HCT116 (cell line): ENCODE measurements around the gene RAPGEF3. TPM values are rescaled to one million over a fixed set of nuclear protein-coding genes. Genes with fewer than 3 reads are reported as not detected.

Experiments used
- ATAC-seq: fragments of 200-7000 bp; cut with Tn5 transposase; 2 replicates; pipeline ENCODE4 v1.9.1; 2020; ENCODE audit warnings: mild to moderate bottlenecking, moderate library complexity
- BruUV-seq: library from RNA; stranded (reverse); fragments of 400-500 nt; replicated peaks from 2 replicates; lab custom pipeline; 2021; lab: Mats Ljungman, UMichigan
- CTCF ChIA-PET: fragments of 300-600 bp; sonication (Branson Sonifier 250); formaldehyde crosslinking; loops from one replicate; lab custom pipeline; 2021; ENCODE audit warnings: antibody characterized with exemption; lab: Charles Lee
- POLR2A ChIA-PET: fragments of 300-600, 350-600 bp; sonication (Branson Sonifier 250); formaldehyde crosslinking; loops from one replicate; lab custom pipeline; 2021; ENCODE audit warnings: antibody characterized with exemption; lab: Charles Lee
- RAD21 ChIA-PET, 2 experiments: fragments of 300-600 bp; sonication (Branson Sonifier 250); formaldehyde crosslinking; loops; one replicate each; lab custom pipeline; 2023; ENCODE audit warnings: low total read pairs in 2 of 2; ENCODE audit not compliant: uncharacterized antibody in 2 of 2, unreplicated experiment in 2 of 2, low non-redundant PET in 1 of 2; lab: Charles Lee
- DNase-seq: peaks from one replicate; pipeline ENCODE4 v3.0.0-alpha.2; 2010; ENCODE audit warnings: low read depth, low spot score
- H2AFZ ChIP-seq: fragments of 200-600 bp; shearing (Covaris generic), sonication (generic); 2 replicates; pipeline ENCODE4 v1.6.1; 2017; ENCODE audit warnings: low read depth, mixed run types, mixed read lengths, antibody characterized with exemption, low read length; ENCODE audit not compliant: poor library complexity, severe bottlenecking
- H3K27ac ChIP-seq: 2 replicates; pipeline ENCODE4 v1.5.1; 2012; ENCODE audit warnings: low read depth, low read length
- H3K27me3 ChIP-seq: fragments of 200-600 bp; sonication (generic); 2 replicates; pipeline ENCODE4 v1.6.1; 2016; ENCODE audit warnings: mixed run types, low read length, mixed read lengths; ENCODE audit not compliant: insufficient read depth
- H3K36me3 ChIP-seq, 2 experiments: fragments of 200-500 bp in 1 of 2; fragments of 200-600 bp in 1 of 2; sonication (Bioruptor generic) in 1 of 2; sonication (generic) in 1 of 2; 2 replicates each; pipeline versions ENCODE4 v1.5.1 to v1.6.1; 2014 to 2016; ENCODE audit warnings: low read length in 2 of 2, inconsistent platforms in 1 of 2, mixed read lengths in 1 of 2, mixed run types in 1 of 2; ENCODE audit not compliant: insufficient read depth in 2 of 2, control insufficient read depth in 1 of 2
- H3K4me1 ChIP-seq, 2 experiments: fragments of 200-600 bp in 1 of 2; sonication (generic) in 1 of 2; 2 replicates each; pipeline versions ENCODE4 v1.5.1 to v1.6.1; 2012 to 2017; ENCODE audit warnings: low read length in 2 of 2, inconsistent platforms in 1 of 2, mild to moderate bottlenecking in 1 of 2, mixed read lengths in 1 of 2, mixed run types in 1 of 2, moderate library complexity in 1 of 2; ENCODE audit not compliant: insufficient read depth in 2 of 2, control insufficient read depth in 1 of 2
- H3K4me2 ChIP-seq: fragments of 200-600 bp; sonication (generic); 2 replicates; pipeline ENCODE4 v1.6.1; 2017; ENCODE audit warnings: mixed run types, low read length, mixed read lengths
- H3K4me3 ChIP-seq, 2 experiments: fragments of 200-600 bp in 1 of 2; sonication (generic) in 1 of 2; replicated peaks in 1 of 2; 2 replicates each; pipeline ENCODE4 v1.5.1; 2011 to 2016; ENCODE audit warnings: low read length in 2 of 2, control low read depth in 1 of 2, low read depth in 1 of 2, mild to moderate bottlenecking in 1 of 2, mixed read lengths in 1 of 2, mixed run types in 1 of 2
- H3K79me2 ChIP-seq: fragments of 200-600 bp; sonication (generic); 2 replicates; pipeline ENCODE4 v1.6.1; 2017; ENCODE audit warnings: mild to moderate bottlenecking, mixed run types, low read length, moderate library complexity, mixed read lengths; ENCODE audit not compliant: insufficient read depth
- H3K9ac ChIP-seq: fragments of 200-600 bp; sonication (generic); 2 replicates; pipeline ENCODE4 v1.6.1; 2016; ENCODE audit warnings: low read length, mixed read lengths
- H3K9me2 ChIP-seq: fragments of 200-600 bp; sonication (generic), shearing (Covaris generic); 2 replicates; pipeline ENCODE4 v1.6.1; 2017; ENCODE audit warnings: mixed run types, mild to moderate bottlenecking, moderate library complexity; ENCODE audit not compliant: insufficient read depth
- H3K9me3 ChIP-seq, 2 experiments: fragments of 200-500 bp in 1 of 2; fragments of 200-600 bp in 1 of 2; sonication (Bioruptor generic) in 1 of 2; sonication (generic) in 1 of 2; 2 replicates each; pipeline ENCODE4 v1.6.1; 2014 to 2017; ENCODE audit warnings: low read length in 2 of 2, mixed read lengths in 2 of 2, inconsistent platforms in 1 of 2, low read depth in 1 of 2, mild to moderate bottlenecking in 1 of 2, mixed run types in 1 of 2, moderate library complexity in 1 of 2; ENCODE audit not compliant: control insufficient read depth in 1 of 2, insufficient read depth in 1 of 2
- H4K20me1 ChIP-seq: fragments of 200-600 bp; sonication (generic), shearing (Covaris generic); 2 replicates; pipeline ENCODE4 v1.6.1; 2017; ENCODE audit warnings: mixed run types, mild to moderate bottlenecking, moderate library complexity; ENCODE audit not compliant: insufficient read depth
- EZH2 ChIP-seq: fragments of 200-600 bp; sonication (generic); IDR thresholded peaks from 2 replicates; pipeline ENCODE4 v1.6.1; 2017; ENCODE audit warnings: antibody characterized with exemption, mixed run types
- FOSL1 ChIP-seq: IDR thresholded peaks from 2 replicates; pipeline ENCODE4 v1.6.1; 2012; ENCODE audit warnings: low read depth
- POLR2AphosphoS5 ChIP-seq: IDR thresholded peaks from 2 replicates; pipeline ENCODE4 v1.6.1; 2011; ENCODE audit warnings: mild to moderate bottlenecking, low read depth, low read length, moderate library complexity
- RAD21 ChIP-seq: IDR thresholded peaks from 2 replicates; pipeline ENCODE4 v1.6.1; 2012; ENCODE audit warnings: low read depth, mild to moderate bottlenecking
- ZNF274 ChIP-seq: fragments of 200-500 bp; sonication (Bioruptor generic); IDR thresholded peaks from 2 replicates; pipeline ENCODE4 v1.6.1; 2014; ENCODE audit warnings: mild to moderate bottlenecking, low read depth, low read length, inconsistent platforms
- intact Hi-C: fragments of 100-400 bp; cut with micrococcal nuclease; formaldehyde crosslinking; loops from 2 replicates; pipeline ENCODE4 v1.10.0; 2022
- total RNA-seq: library from RNA; stranded (reverse); gene quantifications from one replicate; pipeline ENCODE4 v1.2.1, GENCODE V29; 2021; ENCODE audit not compliant: unreplicated experiment
- TF ChIP-seq, protein P1 (sequence below), 3 experiments: fragments of 200-600 bp in 1 of 3; sonication (generic) in 1 of 3; IDR thresholded peaks in 2 of 3; conservative IDR thresholded peaks in 1 of 3; 2 replicates each; pipeline ENCODE4 v1.5.1; 2012 to 2017; ENCODE audit warnings: low read depth in 2 of 3, low read length in 2 of 3, antibody characterized with exemption in 1 of 3, borderline replicate concordance in 1 of 3, control low read depth in 1 of 3, mild to moderate bottlenecking in 1 of 3, mixed read lengths in 1 of 3, mixed run types in 1 of 3, moderate library complexity in 1 of 3; ENCODE audit not compliant: insufficient read depth in 1 of 3

RAPGEF3 gene
- total RNA-seq, 1 experiment from 2014 or later: 1.8 TPM

DNA sequence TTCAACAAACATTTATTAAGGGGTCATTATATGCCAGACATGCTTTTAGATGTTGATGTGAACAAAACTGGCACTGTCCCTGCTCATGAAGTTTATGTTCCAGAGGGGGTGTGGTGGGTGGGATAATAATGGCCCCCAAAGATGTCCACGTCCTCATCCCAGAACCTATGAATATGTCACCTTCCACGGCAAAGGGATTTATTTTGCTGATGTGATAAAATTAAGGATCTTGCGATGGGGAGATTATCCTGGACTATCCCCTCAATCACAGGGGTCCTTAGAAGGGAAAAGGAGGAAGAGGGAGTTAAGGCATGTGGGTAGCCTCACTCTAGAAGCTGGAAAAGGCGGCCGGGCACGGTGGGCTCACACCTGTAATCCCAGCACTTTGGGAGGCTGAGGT lies 12.6 kb upstream of the RAPGEF3 start:
- no peaks in the 10 kb centered on the region for H3K36me3 ChIP-seq
- H2AFZ ChIP-seq: no peak overlapping the region
- peaks cover 24% of the 10 kb centered on the region for H3K79me2 ChIP-seq
- no peak overlapping the region for H3K9ac ChIP-seq
- ChIA-PET RAD21 (no interaction called here), CTCF (interaction anchor here (2.0 to 2.5 kb wide), 2 partner anchors 27 to 29 kb away, joined by 6 to 15 read pairs; no protein-coding TSS in a partner anchor), POLR2A (no interaction called here)
- H3K9me2 ChIP-seq: no peaks in the 10 kb centered on the region
- no TSS peak for BruUV-seq
- no peaks in the 10 kb centered on the region for H4K20me1 ChIP-seq
- no peak overlapping the region for H3K27ac ChIP-seq
- H3K4me1 ChIP-seq: peaks cover 27 to 54% of the 10 kb centered on the region in 2 experiments
- ATAC-seq (no peak), DNase-seq (no peak)
- no peaks in the 10 kb centered on the region for H3K9me3 ChIP-seq
- no peaks in the 10 kb centered on the region for H3K27me3 ChIP-seq
- intact Hi-C loops: loop anchor here (10.0 kb wide), 1 partner anchor 737 kb away; no protein-coding TSS in a partner anchor
- TF ChIP-seq RAD21 (no peak), FOSL1 (no peak), POLR2AphosphoS5 (no peak), EZH2 (no peak), ZNF274 (no peak)
- TF ChIP-seq, protein P1, sequence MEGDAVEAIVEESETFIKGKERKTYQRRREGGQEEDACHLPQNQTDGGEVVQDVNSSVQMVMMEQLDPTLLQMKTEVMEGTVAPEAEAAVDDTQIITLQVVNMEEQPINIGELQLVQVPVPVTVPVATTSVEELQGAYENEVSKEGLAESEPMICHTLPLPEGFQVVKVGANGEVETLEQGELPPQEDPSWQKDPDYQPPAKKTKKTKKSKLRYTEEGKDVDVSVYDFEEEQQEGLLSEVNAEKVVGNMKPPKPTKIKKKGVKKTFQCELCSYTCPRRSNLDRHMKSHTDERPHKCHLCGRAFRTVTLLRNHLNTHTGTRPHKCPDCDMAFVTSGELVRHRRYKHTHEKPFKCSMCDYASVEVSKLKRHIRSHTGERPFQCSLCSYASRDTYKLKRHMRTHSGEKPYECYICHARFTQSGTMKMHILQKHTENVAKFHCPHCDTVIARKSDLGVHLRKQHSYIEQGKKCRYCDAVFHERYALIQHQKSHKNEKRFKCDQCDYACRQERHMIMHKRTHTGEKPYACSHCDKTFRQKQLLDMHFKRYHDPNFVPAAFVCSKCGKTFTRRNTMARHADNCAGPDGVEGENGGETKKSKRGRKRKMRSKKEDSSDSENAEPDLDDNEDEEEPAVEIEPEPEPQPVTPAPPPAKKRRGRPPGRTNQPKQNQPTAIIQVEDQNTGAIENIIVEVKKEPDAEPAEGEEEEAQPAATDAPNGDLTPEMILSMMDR (IDR thresholded peaks at IDR 0.05 in 2 of 3, conservative IDR thresholded peaks at IDR 0.05 in 1 of 3; ENCODE audit: borderline replicate concordance in 1 of 3, insufficient read depth in 1 of 3, low read depth in 2 of 3, low read length in 2 of 3): no peak
- no peak overlapping the region for H3K4me2 ChIP-seq
- no peak overlapping the region for H3K4me3 ChIP-seq
